Neural cell (in vitro differentiated cells): ENCODE data around the gene TBC1D30.

Experiments
- CTCF ChIP-seq: fragments of 450-650 bp; IDR thresholded peaks from 2 replicates; pipeline ENCODE4 v1.5.1; 2014; ENCODE audit warnings: antibody characterized with exemption, mild to moderate bottlenecking, moderate library complexity; ENCODE audit not compliant: poor library complexity, severe bottlenecking
- EP300 ChIP-seq: fragments of 450-650 bp; conservative IDR thresholded peaks from 2 replicates; pipeline ENCODE4 v1.6.1; 2014; ENCODE audit warnings: antibody characterized with exemption, mild to moderate bottlenecking, moderate library complexity; ENCODE audit not compliant: poor library complexity, severe bottlenecking
- EZH2 ChIP-seq: fragments of 200-600, 300-800 bp; shearing (Covaris generic), sonication (generic); IDR thresholded peaks from 2 replicates; pipeline ENCODE4 v1.6.1; 2014; ENCODE audit warnings: antibody characterized with exemption, low read length, borderline replicate concordance, mild to moderate bottlenecking; ENCODE audit not compliant: insufficient read depth, poor library complexity, severe bottlenecking
- MXI1 ChIP-seq: fragments of 450-650 bp; conservative IDR thresholded peaks from 2 replicates; pipeline ENCODE4 v1.6.1; 2014; ENCODE audit warnings: antibody characterized with exemption, mild to moderate bottlenecking; ENCODE audit not compliant: poor library complexity, severe bottlenecking
- POLR2AphosphoS5 ChIP-seq: IDR thresholded peaks from 2 replicates; pipeline ENCODE4 v1.6.1; 2012
- RAD21 ChIP-seq: fragments of 450-650 bp; conservative IDR thresholded peaks from 2 replicates; pipeline ENCODE4 v1.6.1; 2014; ENCODE audit warnings: antibody characterized with exemption, mild to moderate bottlenecking, moderate library complexity
- REST ChIP-seq: IDR thresholded peaks from 2 replicates; pipeline ENCODE4 v1.6.1; 2012; ENCODE audit warnings: borderline replicate concordance

GRCh38 chr12:64884164-64884542 lies 59.7 kb downstream of the TBC1D30 start:
- TF ChIP-seq EP300 (no peak), CTCF (no peak), POLR2AphosphoS5 (no peak), MXI1 (no peak), EZH2 (no peak), REST (no peak), RAD21 (no peak)
